ENCODE results near the gene LCLAT1. TPM values are rescaled to one million over a fixed set of nuclear protein-coding genes. Genes with fewer than 3 reads are reported as not detected.

Gene LCLAT1
- total RNA-seq, result 10 to 100 TPM; 16.1 to 24.9 TPM
- polyA plus RNA-seq (ENCODE audit: insufficient read length in 6 of 6), result 10 to 100 TPM; 13.1 to 15.4 (median 14.8) TPM
- long read RNA-seq, donor 1, full-length matches to known transcripts, result 1 of 1 reads
- long read RNA-seq, donor 1, partial matches to known transcripts, result 0 of 1 reads
- long read RNA-seq, donor 1, other reads (novel, unspliced or antisense), result 0 of 1 reads
- long read RNA-seq, donor 2, full-length matches to known transcripts, result 5 of 5 reads
- long read RNA-seq, donor 2, partial matches to known transcripts, result 0 of 5 reads
- long read RNA-seq, donor 2, other reads (novel, unspliced or antisense), result 0 of 5 reads
- long read RNA-seq, donor 3, result 0 reads
- long read RNA-seq, donor 4, full-length matches to known transcripts, result 1 of 2 reads
- long read RNA-seq, donor 4, partial matches to known transcripts, result 0 of 2 reads
- long read RNA-seq, donor 4, other reads (novel, unspliced or antisense), result 1 of 2 reads
- long read RNA-seq, donor 5, full-length matches to known transcripts, result 4 of 4 reads
- long read RNA-seq, donor 5, partial matches to known transcripts, result 0 of 4 reads
- long read RNA-seq, donor 5, other reads (novel, unspliced or antisense), result 0 of 4 reads
- long read RNA-seq, donor 6, full-length matches to known transcripts, result 2 of 2 reads
- long read RNA-seq, donor 6, partial matches to known transcripts, result 0 of 2 reads
- long read RNA-seq, donor 6, other reads (novel, unspliced or antisense), result 0 of 2 reads
- long read RNA-seq, donor 7, result 0 reads
- long read RNA-seq, donor 8, full-length matches to known transcripts, result 2 of 2 reads
- long read RNA-seq, donor 8, partial matches to known transcripts, result 0 of 2 reads
- long read RNA-seq, donor 8, other reads (novel, unspliced or antisense), result 0 of 2 reads
- long read RNA-seq, donor 9, result 0 reads
- long read RNA-seq, donor 10, result 0 reads
- long read RNA-seq, donor 11, full-length matches to known transcripts, result 1 of 1 reads
- long read RNA-seq, donor 11, partial matches to known transcripts, result 0 of 1 reads
- long read RNA-seq, donor 11, other reads (novel, unspliced or antisense), result 0 of 1 reads
- long read RNA-seq, donor 12, full-length matches to known transcripts, result 4 of 4 reads
- long read RNA-seq, donor 12, partial matches to known transcripts, result 0 of 4 reads
- long read RNA-seq, donor 12, other reads (novel, unspliced or antisense), result 0 of 4 reads

DNA sequence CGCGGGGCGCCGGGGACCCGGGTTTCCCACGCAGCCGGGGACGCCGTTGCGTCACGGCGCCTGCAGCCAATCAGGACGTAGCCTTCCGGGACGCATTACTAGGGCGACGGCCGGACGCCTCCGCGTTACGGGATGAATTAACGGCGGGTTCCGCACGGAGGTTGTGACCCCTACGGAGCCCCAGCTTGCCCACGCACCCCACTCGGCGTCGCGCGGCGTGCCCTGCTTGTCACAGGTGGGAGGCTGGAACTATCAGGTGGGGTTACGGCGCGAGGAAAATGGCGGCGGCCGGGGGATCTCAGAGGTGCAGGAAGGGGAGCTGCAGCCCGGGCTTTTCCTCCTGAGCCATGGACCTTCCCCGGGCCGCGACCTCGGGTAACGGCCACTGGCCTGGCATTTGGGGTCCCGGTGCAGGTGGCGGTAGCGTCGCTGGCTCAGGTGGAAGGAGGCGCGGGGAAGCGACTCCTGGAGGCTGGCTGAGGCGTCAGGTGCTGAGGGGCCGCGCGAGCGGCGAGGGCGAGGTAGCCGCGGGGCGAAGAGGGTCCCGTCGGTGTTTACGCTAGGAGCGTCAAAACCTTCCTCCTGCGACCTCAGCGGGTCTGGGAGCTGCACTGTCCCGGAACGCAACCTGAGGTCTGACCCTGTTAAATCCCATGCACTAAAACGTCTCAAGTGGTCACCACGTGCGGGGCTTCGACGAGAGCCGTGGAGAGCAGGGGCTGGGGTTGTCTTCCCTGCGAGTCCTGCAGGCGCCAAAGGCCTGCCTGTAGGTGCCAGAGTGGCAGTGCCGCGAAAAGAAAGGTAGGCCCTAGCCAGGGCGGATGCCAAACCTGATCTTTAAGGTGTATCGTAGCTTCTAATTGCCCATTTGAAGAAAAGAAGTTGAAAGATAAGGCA is at the start of gene LCLAT1:
Gene LCLAT1, plus strand, starts transcription at position 98 of the 897 bp plus-strand sequence. CDS start 78,345 bp downstream, outside the sequence.
- H3K27me3 ChIP-seq, result no peaks in the 10 kb centered on the region
- peak within 1 kb of the TSS; percentile 64 to 97 for H3K4me3 ChIP-seq
- no peaks in the 10 kb centered on the region for H3K36me3 ChIP-seq
- DNase-seq (peak; percentile 78 to 97 (median 86)), ATAC-seq (peak; percentile 98)
- H3K4me1 ChIP-seq, result peaks cover 0 to 31% of the 10 kb centered on the region in 2 donors
- TF ChIP-seq, protein P1, sequence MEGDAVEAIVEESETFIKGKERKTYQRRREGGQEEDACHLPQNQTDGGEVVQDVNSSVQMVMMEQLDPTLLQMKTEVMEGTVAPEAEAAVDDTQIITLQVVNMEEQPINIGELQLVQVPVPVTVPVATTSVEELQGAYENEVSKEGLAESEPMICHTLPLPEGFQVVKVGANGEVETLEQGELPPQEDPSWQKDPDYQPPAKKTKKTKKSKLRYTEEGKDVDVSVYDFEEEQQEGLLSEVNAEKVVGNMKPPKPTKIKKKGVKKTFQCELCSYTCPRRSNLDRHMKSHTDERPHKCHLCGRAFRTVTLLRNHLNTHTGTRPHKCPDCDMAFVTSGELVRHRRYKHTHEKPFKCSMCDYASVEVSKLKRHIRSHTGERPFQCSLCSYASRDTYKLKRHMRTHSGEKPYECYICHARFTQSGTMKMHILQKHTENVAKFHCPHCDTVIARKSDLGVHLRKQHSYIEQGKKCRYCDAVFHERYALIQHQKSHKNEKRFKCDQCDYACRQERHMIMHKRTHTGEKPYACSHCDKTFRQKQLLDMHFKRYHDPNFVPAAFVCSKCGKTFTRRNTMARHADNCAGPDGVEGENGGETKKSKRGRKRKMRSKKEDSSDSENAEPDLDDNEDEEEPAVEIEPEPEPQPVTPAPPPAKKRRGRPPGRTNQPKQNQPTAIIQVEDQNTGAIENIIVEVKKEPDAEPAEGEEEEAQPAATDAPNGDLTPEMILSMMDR (IDR thresholded peaks at IDR 0.05), result no peak
- peak within 1 kb of the TSS; percentile 74 to 76 for H3K27ac ChIP-seq
- no peaks in the 10 kb centered on the region for H3K9me3 ChIP-seq
- intact Hi-C loops (cut with DNase I), result no loop called here

DNA sequence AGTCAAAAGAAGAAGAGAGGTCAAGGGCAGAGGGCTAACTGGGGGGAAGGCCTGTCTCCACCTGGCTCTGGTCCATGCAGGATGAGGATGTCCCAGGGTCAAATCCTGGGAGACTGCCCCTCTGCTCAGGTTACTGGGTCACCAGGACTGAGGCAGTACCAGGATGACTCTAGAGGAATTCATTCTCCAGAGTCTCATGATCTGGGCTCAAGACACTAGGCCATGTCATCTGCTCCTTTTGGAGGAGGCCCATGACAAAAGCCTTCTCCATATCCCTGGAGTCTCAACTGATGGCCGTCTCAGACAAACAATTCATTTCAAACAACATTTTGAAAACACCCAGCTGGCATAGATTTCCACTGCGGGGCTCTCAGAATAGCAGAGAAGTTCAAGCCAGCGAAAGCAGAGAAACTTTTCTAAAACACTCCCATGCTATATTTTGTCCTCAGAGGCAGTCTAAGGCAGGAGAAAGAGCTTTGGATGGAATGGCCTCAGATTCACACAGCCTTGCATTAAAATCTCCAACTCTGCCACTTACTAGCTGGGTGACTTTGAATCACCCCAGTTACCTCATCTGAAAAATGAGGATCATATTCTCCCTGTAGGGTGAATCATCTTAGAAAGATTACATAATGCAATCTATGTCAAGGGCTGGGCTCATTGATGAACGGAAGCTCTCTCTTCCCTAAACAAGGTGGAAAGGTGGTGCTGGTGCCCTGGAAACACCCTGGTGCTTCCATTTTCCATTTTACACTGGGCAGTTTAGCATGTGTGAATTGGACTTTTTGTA is 48.8 kb upstream of the LCLAT1 start:
- TF ChIP-seq, protein P1 (IDR thresholded peaks at IDR 0.05), result no peak
- Histone ChIP-seq H3K36me3 (no peaks in the 10 kb centered on the region), H3K27ac (no peak overlapping the region), H3K4me1 (no peaks in the 10 kb centered on the region), H3K27me3 (no peaks in the 10 kb centered on the region), H3K4me3 (no peak overlapping the region), H3K9me3 (no peaks in the 10 kb centered on the region)
- ATAC-seq, result no peak
- DNase-seq, result no peak
- intact Hi-C loops (cut with DNase I), result no loop called here

DNA sequence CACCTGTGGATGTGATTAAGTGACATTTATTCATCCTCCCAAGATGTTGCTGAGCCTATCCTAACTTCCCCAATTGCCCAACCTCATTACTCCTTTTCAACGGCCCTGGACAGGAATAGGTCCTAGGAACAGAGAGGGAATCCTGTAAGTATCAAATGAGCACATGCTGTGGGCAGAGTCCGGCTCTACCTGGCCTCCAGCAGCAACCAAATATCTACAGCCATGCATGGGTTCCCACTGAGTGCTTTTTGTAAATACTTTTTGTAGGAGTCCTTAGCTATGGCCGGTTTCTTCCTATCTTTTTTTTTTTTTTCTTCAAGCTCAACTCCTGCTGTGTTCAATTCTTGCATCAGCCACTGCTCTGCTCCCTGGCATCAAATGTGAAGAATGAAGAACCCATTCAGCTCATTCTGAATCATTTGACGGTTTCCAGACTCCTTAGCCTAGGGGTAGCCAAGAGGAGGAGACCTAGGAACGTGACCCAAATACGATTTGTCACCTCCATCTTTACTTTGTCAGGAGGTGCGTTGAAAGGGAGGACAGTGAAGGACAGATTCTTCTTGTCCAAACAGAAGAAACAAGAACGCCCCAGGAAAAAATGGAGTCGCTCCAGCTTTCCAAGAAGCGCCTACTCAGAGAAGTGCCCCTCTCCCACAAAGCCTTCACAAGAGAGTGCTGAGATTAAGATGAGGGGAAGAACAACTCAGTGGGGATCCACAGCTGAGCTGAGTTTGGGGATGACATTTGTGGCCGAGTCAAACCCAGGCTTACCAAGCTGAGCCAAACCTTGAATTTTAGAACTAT is 46.7 kb upstream of the LCLAT1 start:
- no peaks in the 10 kb centered on the region for H3K4me1 ChIP-seq
- DNase-seq, result no peak
- TF ChIP-seq, protein P1 (IDR thresholded peaks at IDR 0.05), result no peak
- no peaks in the 10 kb centered on the region for H3K9me3 ChIP-seq
- intact Hi-C loops (cut with DNase I), result no loop called here
- no peak overlapping the region for H3K27ac ChIP-seq
- H3K27me3 ChIP-seq, result no peaks in the 10 kb centered on the region
- ATAC-seq, result no peak
- no peak overlapping the region for H3K4me3 ChIP-seq
- H3K36me3 ChIP-seq, result no peaks in the 10 kb centered on the region
